ENCODE results near the gene EFS. TPM values are rescaled to one million over a fixed set of nuclear protein-coding genes. Genes with fewer than 3 reads are reported as not detected.

EFS gene
- total and polyA plus RNA-seq, 8 donors, result 15.8 to 64.1 (median 46.9) TPM

GRCh38 chr14:23385642-23386265 lies 20.8 kb upstream of the EFS start:
- TF ChIP-seq CTCF (IDR thresholded peaks at IDR 0.05), result no peak
- Histone ChIP-seq H3K9me3 (no peaks in the 10 kb centered on the region), H3K4me3 (no peak overlapping the region), H3K4me1 (no peaks in the 10 kb centered on the region), H3K27me3 (peaks cover 0 to 29% of the 10 kb centered on the region in 2 donors), H3K27ac (no peak overlapping the region), H3K36me3 (no peaks in the 10 kb centered on the region)
- ATAC-seq (no peak), DNase-seq (no peak)
- intact Hi-C loops (cut with DNase I), result no loop called here

- no peak for DNase-seq
- Histone ChIP-seq H3K4me3 (no peak overlapping the region), H3K4me1 (no peaks in the 10 kb centered on the region), H3K36me3 (no peaks in the 10 kb centered on the region), H3K27me3 (peaks cover 0 to 34% of the 10 kb centered on the region in 2 donors), H3K9me3 (no peaks in the 10 kb centered on the region), H3K27ac (no peak overlapping the region)
- intact Hi-C loops (cut with DNase I), result no loop called here
- no peak for ATAC-seq
- TF ChIP-seq CTCF (IDR thresholded peaks at IDR 0.05), result no peak
Observed at GRCh38 chr14:23385244-23385641, 20.3 kb upstream of the EFS start.

- DNase-seq (peak in 1 of 4 donors; percentile 60), ATAC-seq (no peak)
- peaks cover 0 to 38% of the 10 kb centered on the region in 2 donors for H3K27me3 ChIP-seq
- no peaks in the 10 kb centered on the region for H3K4me1 ChIP-seq
- H3K4me3 ChIP-seq, result no peak overlapping the region
- H3K27ac ChIP-seq, result no peak overlapping the region
- intact Hi-C loops (cut with DNase I), result no loop called here
- no peaks in the 10 kb centered on the region for H3K36me3 ChIP-seq
- TF ChIP-seq CTCF (IDR thresholded peaks at IDR 0.05), result no peak
- H3K9me3 ChIP-seq, result no peaks in the 10 kb centered on the region
Observed at GRCh38 chr14:23384364-23385080, 19.6 kb upstream of the EFS start.

- Histone ChIP-seq H3K4me1 (no peaks in the 10 kb centered on the region), H3K27me3 (peaks cover 0 to 36% of the 10 kb centered on the region in 2 donors), H3K4me3 (no peak overlapping the region), H3K9me3 (no peaks in the 10 kb centered on the region), H3K36me3 (no peaks in the 10 kb centered on the region), H3K27ac (no peak overlapping the region)
- no peak for TF ChIP-seq CTCF (IDR thresholded peaks at IDR 0.05)
- DNase-seq (no peak), ATAC-seq (no peak)
- intact Hi-C loops (cut with DNase I), result no loop called here
Observed at GRCh38 chr14:23382731-23383440, 17.9 kb upstream of the EFS start.

GRCh38 chr14:23382276-23382675 lies 17.3 kb upstream of the EFS start:
- no peak overlapping the region for H3K27ac ChIP-seq

More at GRCh38 chr14:23382276-23382675, 17.3 kb upstream of the EFS start:
- DNase-seq, result no peak
- Histone ChIP-seq H3K4me1 (no peaks in the 10 kb centered on the region), H3K4me3 (no peak overlapping the region), H3K9me3 (no peaks in the 10 kb centered on the region), H3K36me3 (no peaks in the 10 kb centered on the region), H3K27me3 (peaks cover 0 to 36% of the 10 kb centered on the region in 2 donors)
- ATAC-seq, result no peak
- TF ChIP-seq CTCF (IDR thresholded peaks at IDR 0.05), result no peak
- intact Hi-C loops (cut with DNase I), result no loop called here
